ENCODE results near the gene SH3D19. TPM values are rescaled to one million over a fixed set of nuclear protein-coding genes. Genes with fewer than 3 reads are reported as not detected.
"Not testable (repeated sequence)": the region's sequence is repeated elsewhere in the genome, so short reads cannot be mapped to it uniquely, and the experiment has no call there.

The SH3D19 gene
- total RNA-seq, 1 donor from 2014 or later, result 158 TPM

GRCh38 chr4:151150821-151151580, 174.4 kb downstream of the SH3D19 start:
- no peak for DNase-seq (ENCODE audit: low spot score)

GRCh38 chr4:151148261-151148660, 177.1 kb downstream of the SH3D19 start:
- no peak for DNase-seq (ENCODE audit: low spot score)

DNA sequence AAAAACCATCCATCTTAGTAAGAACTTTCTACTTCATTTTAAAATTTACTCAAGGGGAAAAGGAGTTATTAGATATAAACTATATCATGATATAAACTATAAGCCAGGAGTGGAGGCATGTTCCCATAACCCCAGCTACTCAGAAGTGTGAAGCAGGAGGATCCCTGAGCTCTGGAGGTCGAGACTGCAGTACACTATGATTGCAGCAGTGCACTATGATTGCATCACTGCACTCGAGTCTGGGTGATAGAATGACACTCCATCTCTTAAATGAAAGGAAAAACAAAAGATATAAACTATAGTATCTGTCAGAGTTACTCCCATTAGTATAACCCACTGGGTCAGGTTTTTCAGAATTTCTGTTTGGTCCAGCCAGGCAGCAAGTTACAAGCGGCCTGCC, 178.4 kb downstream of the SH3D19 start:
- DNase-seq (ENCODE audit: low spot score), result no peak

DNA sequence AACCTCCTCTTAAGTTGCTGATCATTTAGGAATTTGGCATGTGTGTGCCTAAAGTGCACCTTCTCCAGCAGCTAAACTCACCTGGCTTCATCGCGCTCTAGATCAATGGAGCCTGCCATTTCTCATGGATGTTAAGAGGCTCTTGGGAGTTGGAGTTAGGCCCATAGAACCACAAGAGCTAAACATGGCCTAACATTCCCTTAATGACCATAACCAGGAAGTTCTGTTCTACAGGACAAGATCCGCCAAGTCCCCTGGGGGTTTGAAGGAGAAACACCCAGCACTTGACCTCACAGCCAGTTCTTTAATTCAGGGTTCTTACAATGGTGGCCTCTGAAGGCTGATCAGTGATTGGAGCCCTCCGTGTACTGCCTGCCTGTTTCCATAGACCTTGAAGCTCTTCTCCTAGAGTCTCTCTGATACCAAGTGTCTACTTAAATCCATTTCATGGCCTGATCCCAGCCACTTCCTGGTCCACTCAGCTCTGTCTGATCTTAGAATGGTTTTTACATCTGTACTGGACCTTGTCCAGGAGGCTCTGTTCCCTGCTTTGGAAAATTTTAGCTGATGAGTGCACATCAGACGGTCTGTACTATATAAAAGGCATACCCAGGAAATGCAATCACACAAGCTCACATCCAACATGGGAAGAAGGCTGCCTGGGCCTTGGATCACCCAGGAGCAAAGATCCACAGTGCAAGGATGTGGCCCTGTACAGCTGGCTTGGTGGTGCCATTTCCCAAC, 180.9 kb downstream of the SH3D19 start:
- DNase-seq (ENCODE audit: low spot score), result peak; percentile 62

DNA sequence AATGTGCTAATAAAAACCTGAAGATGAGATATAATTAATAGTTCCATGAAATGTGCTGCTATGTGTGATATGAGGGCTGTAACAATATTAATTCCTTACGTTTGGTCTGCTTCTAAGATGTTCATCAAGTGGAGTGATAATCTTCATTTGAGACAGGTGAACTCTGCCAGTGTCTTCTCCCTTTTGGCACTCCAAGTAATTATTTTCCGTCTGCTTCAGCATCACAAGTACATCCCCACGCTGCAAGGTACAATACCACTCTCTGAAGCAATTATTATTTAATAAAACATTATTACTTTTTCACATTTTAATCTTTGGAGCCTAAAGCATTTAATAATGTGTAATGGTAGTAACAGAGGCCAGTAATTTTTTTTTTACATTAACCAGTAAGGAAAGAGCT, 181.6 kb downstream of the SH3D19 start:
- DNase-seq (ENCODE audit: low spot score), result no peak

DNA sequence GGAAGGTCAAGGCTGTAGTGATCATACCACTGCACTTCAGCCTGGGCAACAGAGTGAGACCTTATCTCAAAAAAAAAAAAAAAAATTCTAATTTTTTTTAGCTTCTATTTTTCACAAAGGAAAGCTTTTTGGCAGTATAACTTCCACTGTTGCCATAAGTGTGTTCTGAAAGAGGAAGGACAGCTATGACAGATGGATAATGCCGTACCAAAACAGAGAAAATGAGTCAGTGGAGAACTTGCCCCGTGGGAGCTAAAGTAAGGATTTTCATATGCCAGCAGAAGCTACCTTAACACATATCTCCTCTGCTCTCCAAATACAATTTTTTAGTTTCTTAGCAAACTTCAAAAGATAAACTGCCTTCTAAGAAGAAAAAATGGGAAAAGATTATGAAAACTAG, 182.2 kb downstream of the SH3D19 start:
- no peak for DNase-seq (ENCODE audit: low spot score)

DNA sequence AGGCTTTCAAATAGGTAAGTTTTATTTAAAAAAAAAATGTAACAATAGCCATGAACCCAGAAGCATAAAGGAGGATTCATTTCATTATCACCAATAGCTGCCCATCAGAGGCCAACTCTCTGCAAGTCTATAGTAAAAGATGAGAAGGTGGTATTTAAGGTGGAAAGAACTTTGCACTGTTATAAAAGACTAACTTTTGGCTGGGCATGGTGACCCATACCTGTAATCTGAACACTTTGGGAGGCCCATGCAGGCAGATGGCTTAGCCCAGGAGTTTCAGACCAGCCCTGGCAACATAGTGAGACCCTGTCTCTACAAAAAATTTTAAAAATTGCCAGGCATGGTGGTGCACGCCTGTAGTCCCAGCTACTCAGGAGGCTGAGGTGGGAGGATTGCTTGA, 182.6 kb downstream of the SH3D19 start:
- DNase-seq (ENCODE audit: low spot score), result no peak

GRCh38 chr4:151139814-151140213, 185.6 kb downstream of the SH3D19 start:
- no peak for DNase-seq (ENCODE audit: low spot score)

GRCh38 chr4:151136048-151136447, 189.4 kb downstream of the SH3D19 start:
- not testable (repeated sequence) for DNase-seq (ENCODE audit: low spot score)

GRCh38 chr4:151133311-151133710, 192.1 kb downstream of the SH3D19 start:
- no peak for DNase-seq (ENCODE audit: low spot score)

DNA sequence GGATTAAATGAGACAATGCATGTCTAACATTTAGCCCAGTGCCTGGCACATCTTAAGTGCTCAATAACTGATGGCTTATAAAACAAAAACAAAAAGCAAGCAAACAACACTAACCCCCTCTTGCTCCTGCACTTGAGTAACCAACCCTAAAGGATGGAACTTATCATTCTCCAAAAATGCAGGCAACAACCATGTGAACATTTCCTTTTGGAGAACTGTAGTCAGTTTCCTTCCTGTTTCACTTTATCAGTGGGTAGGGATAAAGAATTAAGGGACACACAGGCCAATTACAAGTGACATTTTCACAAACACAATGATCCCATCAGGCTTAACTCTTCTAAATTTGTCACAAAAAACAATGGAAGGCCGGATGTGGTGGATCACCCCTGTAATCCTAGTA, 195.6 kb downstream of the SH3D19 start:
- no peak for DNase-seq (ENCODE audit: low spot score)

DNA sequence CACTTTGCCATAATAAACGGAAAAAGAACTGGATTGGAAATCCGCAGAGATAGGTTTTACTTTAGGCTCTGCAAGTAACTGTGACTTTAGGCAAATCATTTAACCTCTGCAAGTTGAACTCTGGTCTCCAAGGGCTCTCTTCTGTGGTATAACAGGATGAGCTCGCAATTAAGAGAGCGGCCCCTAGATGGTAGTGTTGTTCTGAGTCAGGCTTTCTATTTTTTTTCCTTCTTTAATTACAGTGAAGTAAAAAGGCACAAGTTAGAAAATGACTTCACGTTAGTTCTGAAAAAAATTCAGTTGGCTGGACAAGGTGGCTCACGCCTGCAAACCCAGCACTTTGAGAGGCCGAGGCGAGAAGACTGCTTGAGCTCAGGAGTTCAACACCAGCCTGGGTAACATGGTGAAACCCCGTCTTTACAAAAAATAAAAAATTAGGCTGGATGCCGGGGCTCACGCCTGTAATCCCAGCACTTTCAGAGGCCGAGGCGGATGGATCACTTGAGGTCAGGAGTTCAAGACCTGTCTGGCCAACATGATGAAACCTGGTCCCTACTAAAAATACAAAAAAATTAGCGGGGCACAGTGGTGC, 207.9 kb downstream of the SH3D19 start:
- DNase-seq (ENCODE audit: low spot score), result peak; percentile 81

GRCh38 chr4:151114986-151115385, 210.4 kb downstream of the SH3D19 start:
- no peak for DNase-seq (ENCODE audit: low spot score)

DNA sequence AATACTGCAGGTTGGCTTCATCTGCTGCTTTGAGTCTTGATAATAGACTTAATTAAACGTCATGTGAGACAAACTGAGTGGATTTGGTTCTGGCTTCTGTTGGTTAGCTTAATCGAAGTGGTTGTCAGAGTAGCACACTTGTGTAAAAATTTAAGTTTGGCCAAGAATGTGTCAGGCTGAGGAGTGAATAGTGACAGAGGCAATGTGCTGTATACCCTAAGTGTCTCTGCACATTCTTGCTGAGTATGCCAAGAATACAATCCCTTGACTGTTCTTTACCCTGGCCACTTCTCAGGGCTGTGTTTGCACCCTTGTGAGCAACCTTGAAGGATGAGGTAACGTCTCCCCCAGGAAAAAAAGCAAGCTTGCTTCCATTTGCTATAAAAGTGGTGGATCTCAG, 211.1 kb downstream of the SH3D19 start:
- no peak for DNase-seq (ENCODE audit: low spot score)

- DNase-seq (ENCODE audit: low spot score), result no peak
Observed at GRCh38 chr4:151110236-151110635, 215.2 kb downstream of the SH3D19 start.

DNA sequence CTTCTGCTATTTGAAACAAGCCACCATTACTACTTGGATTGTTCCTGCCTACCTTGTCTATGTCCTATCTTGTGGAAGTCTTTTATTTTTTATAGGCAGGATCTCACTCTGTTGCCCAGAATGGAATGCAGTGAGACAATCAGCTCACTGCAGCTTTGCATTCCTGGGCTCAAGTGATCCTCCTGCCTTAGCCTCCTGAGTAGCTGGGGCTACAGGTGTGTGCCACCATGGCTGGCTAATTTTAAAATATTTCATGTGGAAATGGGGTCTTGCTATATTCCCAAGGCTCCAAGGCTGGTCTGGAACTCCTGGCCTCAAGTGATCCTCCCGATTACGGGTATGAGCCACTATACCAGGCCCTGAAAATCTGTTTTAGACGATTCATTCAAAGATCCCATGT, 218.3 kb downstream of the SH3D19 start:
- no peak for DNase-seq (ENCODE audit: low spot score)

- no peak for DNase-seq (ENCODE audit: low spot score)
Observed at GRCh38 chr4:151105454-151106032, 219.9 kb downstream of the SH3D19 start.

- DNase-seq (ENCODE audit: low spot score), result no peak
Observed at GRCh38 chr4:151104621-151105020, 220.8 kb downstream of the SH3D19 start.

DNA sequence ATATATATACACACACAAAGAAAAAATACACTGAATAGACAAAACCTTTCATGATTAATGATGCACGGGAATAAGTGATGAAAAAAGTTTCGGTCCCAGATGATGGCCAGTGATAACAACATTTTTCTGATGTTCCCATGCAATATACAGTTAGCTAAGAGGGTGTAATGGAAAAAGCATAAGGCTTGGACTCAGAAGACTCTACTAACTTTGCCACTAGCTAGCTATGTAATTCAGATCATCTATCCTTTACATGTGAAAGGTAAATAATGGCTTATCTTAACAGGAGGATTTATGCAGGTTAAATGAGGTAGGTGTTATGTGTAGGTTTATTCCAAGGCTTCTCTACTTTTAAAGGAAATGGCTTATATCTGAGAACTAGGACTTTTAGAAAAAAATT, 221.6 kb downstream of the SH3D19 start:
- DNase-seq (ENCODE audit: low spot score), result no peak

- no peak for DNase-seq (ENCODE audit: low spot score)
Observed at GRCh38 chr4:151100531-151100930, 224.9 kb downstream of the SH3D19 start.

GRCh38 chr4:151099976-151100417, 225.4 kb downstream of the SH3D19 start:
- no peak for DNase-seq (ENCODE audit: low spot score)

GRCh38 chr4:151099229-151099975, 226.0 kb downstream of the SH3D19 start, which contains the start of gene RPS3A:
TSS of gene RPS3A (plus strand) at chr4:151099628. CDS start at chr4:151099653, 25 bp downstream.
- DNase-seq (ENCODE audit: low spot score), result peak; percentile 98
